Measurements from ENCODE around the gene TRAPPC11. TPM values are rescaled to one million over a fixed set of nuclear protein-coding genes. Genes with fewer than 3 reads are reported as not detected.

TRAPPC11 gene
- total and polyA plus RNA-seq, 2 of the 13 experiments (the other 11 are each of a cell fraction or from before 2014, with no cell fraction given): 18.0 to 23.2 TPM

DNA sequence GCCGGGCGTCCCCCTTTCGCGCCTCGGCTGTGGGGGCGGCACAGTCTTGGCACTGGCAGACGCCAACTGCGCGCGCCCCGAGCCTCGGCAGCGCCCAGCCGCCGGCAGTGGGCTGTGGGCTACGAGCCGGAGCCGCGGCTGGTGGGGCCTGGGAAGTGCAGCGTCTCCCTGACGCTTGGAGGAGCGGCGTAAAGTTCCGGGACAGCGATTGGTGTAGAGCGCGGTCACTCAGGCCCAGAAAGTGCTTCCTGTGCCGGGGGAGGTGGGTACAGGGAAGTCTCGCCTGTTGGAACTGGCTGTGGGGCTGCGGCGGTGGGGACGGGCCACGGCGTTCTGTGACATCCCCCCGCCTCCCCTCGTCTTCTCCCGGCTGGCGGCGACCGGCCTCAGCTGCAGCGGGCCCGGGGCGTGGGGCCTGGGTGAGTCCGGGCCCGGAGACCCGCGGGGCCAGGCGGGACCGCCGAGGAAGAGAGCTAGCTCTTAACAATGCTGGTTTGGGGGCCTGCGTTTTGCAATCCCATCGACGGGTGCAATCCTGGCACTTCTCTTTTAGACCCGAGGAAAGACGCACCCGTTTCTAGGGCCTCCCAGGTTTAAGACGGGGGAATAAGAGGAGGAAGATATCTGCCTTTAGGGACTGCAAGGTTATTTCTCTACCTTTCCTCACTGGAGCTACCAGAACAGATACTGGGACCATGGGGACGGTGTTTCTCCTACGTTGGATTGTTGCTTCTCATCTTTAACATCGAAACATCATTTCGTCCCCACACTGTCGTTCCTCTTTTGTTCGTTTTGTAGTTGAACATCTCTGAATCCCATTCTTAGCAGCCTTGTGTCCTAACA, at the start of gene TRAPPC11, which contains the start of gene RWDD4 (continued):
- TF ChIP-seq, protein P1, sequence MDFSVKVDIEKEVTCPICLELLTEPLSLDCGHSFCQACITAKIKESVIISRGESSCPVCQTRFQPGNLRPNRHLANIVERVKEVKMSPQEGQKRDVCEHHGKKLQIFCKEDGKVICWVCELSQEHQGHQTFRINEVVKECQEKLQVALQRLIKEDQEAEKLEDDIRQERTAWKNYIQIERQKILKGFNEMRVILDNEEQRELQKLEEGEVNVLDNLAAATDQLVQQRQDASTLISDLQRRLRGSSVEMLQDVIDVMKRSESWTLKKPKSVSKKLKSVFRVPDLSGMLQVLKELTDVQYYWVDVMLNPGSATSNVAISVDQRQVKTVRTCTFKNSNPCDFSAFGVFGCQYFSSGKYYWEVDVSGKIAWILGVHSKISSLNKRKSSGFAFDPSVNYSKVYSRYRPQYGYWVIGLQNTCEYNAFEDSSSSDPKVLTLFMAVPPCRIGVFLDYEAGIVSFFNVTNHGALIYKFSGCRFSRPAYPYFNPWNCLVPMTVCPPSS (IDR thresholded peaks at IDR 0.05): no peak
- TF ChIP-seq RCOR2 (CRISPR knock-in tag; IDR thresholded peaks at IDR 0.05) (no peak), ZKSCAN1 (IDR thresholded peaks at IDR 0.05; ENCODE audit: low read length) (no peak), RAD51 (IDR thresholded peaks at IDR 0.05; ENCODE audit: borderline replicate concordance) (no peak), ZNF256 (CRISPR knock-in tag; conservative IDR thresholded peaks at IDR 0.05) (0 out of 2 replicates have a peak, but pooled peaks have one; percentile 10), ZFX (CRISPR knock-in tag; IDR thresholded peaks at IDR 0.05; ENCODE audit: low read depth) (peak; percentile 93), ZNF333 (CRISPR knock-in tag; IDR thresholded peaks at IDR 0.05; ENCODE audit: borderline replicate concordance) (peak; percentile 60; the same call in 1 of the 2 replicates), HIVEP1 (CRISPR knock-in tag; IDR thresholded peaks at IDR 0.05) (no peak), ZKSCAN8 (CRISPR knock-in tag; IDR thresholded peaks at IDR 0.05; ENCODE audit: borderline replicate concordance) (no peak), REXO4 (CRISPR knock-in tag; IDR thresholded peaks at IDR 0.05; ENCODE audit: borderline replicate concordance) (no peak), YEATS2 (CRISPR knock-in tag; IDR thresholded peaks at IDR 0.05; ENCODE audit: borderline replicate concordance) (peak; percentile 66; the same call in 1 of the 2 replicates), IRF2 (CRISPR knock-in tag; IDR thresholded peaks at IDR 0.05) (no peak), LCORL (IDR thresholded peaks at IDR 0.05) (no peak), LCORL (CRISPR knock-in tag; IDR thresholded peaks at IDR 0.05) (0 out of 2 replicates have a peak, but pooled peaks have one; percentile 11), ZNF879 (CRISPR knock-in tag; IDR thresholded peaks at IDR 0.05) (0 out of 2 replicates have a peak, but pooled peaks have one; percentile 13)
- TF ChIP-seq, protein P2, sequence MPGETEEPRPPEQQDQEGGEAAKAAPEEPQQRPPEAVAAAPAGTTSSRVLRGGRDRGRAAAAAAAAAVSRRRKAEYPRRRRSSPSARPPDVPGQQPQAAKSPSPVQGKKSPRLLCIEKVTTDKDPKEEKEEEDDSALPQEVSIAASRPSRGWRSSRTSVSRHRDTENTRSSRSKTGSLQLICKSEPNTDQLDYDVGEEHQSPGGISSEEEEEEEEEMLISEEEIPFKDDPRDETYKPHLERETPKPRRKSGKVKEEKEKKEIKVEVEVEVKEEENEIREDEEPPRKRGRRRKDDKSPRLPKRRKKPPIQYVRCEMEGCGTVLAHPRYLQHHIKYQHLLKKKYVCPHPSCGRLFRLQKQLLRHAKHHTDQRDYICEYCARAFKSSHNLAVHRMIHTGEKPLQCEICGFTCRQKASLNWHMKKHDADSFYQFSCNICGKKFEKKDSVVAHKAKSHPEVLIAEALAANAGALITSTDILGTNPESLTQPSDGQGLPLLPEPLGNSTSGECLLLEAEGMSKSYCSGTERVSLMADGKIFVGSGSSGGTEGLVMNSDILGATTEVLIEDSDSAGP (CRISPR knock-in tag; IDR thresholded peaks at IDR 0.05; ENCODE audit: borderline replicate concordance): peak; percentile 92
- TF ChIP-seq, protein P3, sequence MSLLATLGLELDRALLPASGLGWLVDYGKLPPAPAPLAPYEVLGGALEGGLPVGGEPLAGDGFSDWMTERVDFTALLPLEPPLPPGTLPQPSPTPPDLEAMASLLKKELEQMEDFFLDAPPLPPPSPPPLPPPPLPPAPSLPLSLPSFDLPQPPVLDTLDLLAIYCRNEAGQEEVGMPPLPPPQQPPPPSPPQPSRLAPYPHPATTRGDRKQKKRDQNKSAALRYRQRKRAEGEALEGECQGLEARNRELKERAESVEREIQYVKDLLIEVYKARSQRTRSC (CRISPR knock-in tag; IDR thresholded peaks at IDR 0.05; ENCODE audit: low read depth): no peak
- TF ChIP-seq, protein P4, sequence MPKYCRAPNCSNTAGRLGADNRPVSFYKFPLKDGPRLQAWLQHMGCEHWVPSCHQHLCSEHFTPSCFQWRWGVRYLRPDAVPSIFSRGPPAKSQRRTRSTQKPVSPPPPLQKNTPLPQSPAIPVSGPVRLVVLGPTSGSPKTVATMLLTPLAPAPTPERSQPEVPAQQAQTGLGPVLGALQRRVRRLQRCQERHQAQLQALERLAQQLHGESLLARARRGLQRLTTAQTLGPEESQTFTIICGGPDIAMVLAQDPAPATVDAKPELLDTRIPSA (CRISPR knock-in tag; IDR thresholded peaks at IDR 0.05; ENCODE audit: borderline replicate concordance): peak; percentile 27; the same call in 1 of the 2 replicates
- TF ChIP-seq, protein P5, sequence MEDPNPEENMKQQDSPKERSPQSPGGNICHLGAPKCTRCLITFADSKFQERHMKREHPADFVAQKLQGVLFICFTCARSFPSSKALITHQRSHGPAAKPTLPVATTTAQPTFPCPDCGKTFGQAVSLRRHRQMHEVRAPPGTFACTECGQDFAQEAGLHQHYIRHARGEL (CRISPR knock-in tag; IDR thresholded peaks at IDR 0.05): no peak
- TF ChIP-seq, protein P6, sequence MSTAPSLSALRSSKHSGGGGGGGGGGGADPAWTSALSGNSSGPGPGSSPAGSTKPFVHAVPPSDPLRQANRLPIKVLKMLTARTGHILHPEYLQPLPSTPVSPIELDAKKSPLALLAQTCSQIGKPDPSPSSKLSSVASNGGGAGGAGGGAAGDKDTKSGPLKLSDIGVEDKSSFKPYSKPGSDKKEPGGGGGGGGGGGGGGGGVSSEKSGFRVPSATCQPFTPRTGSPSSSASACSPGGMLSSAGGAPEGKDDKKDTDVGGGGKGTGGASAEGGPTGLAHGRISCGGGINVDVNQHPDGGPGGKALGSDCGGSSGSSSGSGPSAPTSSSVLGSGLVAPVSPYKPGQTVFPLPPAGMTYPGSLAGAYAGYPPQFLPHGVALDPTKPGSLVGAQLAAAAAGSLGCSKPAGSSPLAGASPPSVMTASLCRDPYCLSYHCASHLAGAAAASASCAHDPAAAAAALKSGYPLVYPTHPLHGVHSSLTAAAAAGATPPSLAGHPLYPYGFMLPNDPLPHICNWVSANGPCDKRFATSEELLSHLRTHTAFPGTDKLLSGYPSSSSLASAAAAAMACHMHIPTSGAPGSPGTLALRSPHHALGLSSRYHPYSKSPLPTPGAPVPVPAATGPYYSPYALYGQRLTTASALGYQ (CRISPR knock-in tag; IDR thresholded peaks at IDR 0.05): no peak
- TF ChIP-seq, protein P7, sequence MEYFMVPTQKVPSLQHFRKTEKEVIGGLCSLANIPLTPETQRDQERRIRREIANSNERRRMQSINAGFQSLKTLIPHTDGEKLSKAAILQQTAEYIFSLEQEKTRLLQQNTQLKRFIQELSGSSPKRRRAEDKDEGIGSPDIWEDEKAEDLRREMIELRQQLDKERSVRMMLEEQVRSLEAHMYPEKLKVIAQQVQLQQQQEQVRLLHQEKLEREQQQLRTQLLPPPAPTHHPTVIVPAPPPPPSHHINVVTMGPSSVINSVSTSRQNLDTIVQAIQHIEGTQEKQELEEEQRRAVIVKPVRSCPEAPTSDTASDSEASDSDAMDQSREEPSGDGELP (IDR thresholded peaks at IDR 0.05; ENCODE audit: borderline replicate concordance, low read depth): peak; percentile 30; the same call in 1 of the 2 replicates
